ENCODE measurements around the gene ZNF619. TPM values are rescaled to one million over a fixed set of nuclear protein-coding genes. Genes with fewer than 3 reads are reported as not detected.

ZNF619 gene
- total and polyA plus RNA-seq, 2 of the 13 experiments (the other 11 are each of a cell fraction or from before 2014, with no cell fraction given) = 0.83 to 5.2 TPM

DNA sequence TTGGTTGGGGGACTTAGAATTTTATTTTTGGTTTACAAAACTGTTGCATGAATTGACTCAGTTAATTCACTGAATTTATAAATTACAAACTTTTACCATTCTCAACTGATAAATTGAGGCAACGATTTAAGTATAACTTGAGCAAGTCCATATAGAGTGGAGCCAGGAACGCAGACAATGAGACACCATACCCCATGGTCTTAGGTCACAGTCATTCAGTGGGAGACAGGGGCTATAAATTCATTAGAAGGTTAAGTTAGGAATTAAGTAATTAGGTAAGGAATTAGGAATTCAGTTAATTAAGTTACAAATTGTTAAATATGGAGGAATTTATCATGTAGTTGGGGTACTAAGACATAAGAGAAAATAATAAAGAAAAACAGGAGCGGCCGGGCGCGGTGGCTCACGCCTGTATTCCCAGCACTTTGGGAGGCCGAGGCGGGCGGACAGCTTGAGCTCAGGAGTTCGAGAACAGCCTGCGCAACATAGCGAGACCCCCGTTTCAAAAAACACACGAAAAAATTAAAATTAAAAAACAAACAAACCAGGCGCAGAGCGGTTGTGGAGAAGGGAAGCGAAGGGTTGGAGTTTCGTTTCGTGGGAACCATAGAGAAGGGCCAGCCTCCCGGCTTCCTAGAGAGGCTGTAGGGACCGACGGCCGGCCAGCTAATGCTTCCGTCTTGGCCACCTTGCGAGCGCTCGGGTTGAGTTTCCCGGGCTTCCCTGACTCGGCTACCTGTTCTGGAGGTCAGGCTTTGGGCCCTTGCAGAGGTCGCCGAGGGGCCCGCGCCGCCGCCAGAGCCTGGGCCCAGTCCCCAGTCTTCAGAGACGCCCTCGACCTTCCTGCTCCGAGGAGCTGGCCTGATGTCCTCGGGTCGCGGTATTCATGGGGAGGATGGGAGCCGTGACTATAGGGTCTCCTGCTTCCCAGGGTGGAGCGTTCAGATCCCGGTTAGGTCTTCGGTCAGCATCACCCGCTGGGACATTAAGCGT lies at the start of gene ZNF619 (continued):
- TF ChIP-seq, protein P1, sequence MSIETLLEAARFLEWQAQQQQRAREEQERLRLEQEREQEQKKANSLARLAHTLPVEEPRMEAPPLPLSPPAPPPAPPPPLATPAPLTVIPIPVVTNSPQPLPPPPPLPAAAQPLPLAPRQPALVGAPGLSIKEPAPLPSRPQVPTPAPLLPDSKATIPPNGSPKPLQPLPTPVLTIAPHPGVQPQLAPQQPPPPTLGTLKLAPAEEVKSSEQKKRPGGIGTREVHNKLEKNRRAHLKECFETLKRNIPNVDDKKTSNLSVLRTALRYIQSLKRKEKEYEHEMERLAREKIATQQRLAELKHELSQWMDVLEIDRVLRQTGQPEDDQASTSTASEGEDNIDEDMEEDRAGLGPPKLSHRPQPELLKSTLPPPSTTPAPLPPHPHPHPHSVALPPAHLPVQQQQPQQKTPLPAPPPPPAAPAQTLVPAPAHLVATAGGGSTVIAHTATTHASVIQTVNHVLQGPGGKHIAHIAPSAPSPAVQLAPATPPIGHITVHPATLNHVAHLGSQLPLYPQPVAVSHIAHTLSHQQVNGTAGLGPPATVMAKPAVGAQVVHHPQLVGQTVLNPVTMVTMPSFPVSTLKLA (IDR thresholded peaks at IDR 0.05) = no peak
- TF ChIP-seq, protein P2, sequence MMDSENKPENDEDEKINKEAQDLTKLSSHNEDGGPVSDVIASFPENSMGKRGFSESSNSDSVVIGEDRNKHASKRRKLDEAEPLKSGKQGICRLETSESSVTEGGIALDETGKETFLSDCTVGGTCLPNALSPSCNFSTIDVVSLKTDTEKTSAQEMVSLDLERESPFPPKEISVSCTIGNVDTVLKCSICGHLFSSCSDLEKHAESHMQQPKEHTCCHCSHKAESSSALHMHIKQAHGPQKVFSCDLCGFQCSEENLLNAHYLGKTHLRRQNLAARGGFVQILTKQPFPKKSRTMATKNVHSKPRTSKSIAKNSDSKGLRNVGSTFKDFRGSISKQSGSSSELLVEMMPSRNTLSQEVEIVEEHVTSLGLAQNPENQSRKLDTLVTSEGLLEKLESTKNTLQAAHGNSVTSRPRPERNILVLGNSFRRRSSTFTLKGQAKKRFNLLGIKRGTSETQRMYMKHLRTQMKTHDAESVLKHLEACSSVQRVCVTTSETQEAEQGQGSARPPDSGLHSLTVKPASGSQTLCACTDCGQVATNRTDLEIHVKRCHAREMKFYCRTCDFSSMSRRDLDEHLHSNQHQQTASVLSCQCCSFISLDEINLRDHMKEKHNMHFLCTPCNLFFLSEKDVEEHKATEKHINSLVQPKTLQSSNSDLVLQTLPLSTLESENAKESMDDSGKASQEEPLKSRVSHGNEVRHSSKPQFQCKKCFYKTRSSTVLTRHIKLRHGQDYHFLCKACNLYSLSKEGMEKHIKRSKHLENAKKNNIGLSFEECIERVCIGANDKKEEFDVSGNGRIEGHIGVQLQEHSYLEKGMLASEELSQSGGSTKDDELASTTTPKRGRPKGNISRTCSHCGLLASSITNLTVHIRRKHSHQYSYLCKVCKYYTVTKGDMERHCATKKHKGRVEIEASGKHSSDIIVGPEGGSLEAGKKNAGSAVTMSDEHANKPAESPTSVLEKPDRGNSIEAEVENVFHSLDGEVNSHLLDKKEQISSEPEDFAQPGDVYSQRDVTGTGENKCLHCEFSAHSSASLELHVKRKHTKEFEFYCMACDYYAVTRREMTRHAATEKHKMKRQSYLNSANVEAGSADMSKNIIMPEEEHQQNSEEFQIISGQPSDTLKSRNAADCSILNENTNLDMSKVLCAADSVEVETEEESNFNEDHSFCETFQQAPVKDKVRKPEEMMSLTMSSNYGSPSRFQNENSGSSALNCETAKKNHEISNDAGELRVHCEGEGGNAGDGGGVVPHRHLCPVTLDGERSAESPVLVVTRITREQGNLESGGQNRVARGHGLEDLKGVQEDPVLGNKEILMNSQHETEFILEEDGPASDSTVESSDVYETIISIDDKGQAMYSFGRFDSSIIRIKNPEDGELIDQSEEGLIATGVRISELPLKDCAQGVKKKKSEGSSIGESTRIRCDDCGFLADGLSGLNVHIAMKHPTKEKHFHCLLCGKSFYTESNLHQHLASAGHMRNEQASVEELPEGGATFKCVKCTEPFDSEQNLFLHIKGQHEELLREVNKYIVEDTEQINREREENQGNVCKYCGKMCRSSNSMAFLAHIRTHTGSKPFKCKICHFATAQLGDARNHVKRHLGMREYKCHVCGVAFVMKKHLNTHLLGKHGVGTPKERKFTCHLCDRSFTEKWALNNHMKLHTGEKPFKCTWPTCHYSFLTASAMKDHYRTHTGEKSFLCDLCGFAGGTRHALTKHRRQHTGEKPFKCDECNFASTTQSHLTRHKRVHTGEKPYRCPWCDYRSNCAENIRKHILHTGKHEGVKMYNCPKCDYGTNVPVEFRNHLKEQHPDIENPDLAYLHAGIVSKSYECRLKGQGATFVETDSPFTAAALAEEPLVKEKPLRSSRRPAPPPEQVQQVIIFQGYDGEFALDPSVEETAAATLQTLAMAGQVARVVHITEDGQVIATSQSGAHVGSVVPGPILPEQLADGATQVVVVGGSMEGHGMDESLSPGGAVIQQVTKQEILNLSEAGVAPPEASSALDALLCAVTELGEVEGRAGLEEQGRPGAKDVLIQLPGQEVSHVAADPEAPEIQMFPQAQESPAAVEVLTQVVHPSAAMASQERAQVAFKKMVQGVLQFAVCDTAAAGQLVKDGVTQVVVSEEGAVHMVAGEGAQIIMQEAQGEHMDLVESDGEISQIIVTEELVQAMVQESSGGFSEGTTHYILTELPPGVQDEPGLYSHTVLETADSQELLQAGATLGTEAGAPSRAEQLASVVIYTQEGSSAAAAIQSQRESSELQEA (CRISPR knock-in tag; IDR thresholded peaks at IDR 0.05; ENCODE audit: not compliant biosample characterization) = peak; percentile 37
- peak; percentile 89 for TF ChIP-seq RBM39 (IDR thresholded peaks at IDR 0.05; ENCODE audit: low read depth, low read length, poor library complexity, severe bottlenecking)
- TF ChIP-seq HIVEP1 (CRISPR knock-in tag; IDR thresholded peaks at IDR 0.05) = 0 out of 2 replicates have a peak, but pooled peaks have one; percentile 47
- no peak for TF ChIP-seq ZNF556 (CRISPR knock-in tag; IDR thresholded peaks at IDR 0.05; ENCODE audit: borderline replicate concordance)
- TF ChIP-seq, protein P3, sequence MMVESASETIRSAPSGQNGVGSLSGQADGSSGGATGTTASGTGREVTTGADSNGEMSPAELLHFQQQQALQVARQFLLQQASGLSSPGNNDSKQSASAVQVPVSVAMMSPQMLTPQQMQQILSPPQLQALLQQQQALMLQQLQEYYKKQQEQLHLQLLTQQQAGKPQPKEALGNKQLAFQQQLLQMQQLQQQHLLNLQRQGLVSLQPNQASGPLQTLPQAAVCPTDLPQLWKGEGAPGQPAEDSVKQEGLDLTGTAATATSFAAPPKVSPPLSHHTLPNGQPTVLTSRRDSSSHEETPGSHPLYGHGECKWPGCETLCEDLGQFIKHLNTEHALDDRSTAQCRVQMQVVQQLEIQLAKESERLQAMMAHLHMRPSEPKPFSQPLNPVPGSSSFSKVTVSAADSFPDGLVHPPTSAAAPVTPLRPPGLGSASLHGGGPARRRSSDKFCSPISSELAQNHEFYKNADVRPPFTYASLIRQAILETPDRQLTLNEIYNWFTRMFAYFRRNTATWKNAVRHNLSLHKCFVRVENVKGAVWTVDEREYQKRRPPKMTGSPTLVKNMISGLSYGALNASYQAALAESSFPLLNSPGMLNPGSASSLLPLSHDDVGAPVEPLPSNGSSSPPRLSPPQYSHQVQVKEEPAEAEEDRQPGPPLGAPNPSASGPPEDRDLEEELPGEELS (CRISPR knock-in tag; IDR thresholded peaks at IDR 0.05) = no peak
- TF ChIP-seq CREM (IDR thresholded peaks at IDR 0.05) = 0 out of 2 replicates have a peak, but pooled peaks have one; percentile 17
- no peak for TF ChIP-seq CREM (CRISPR knock-in tag; IDR thresholded peaks at IDR 0.05)
- 0 out of 2 replicates have a peak, but pooled peaks have one; percentile 44 for TF ChIP-seq BRCA1 (CRISPR knock-in tag; IDR thresholded peaks at IDR 0.05)
- TF ChIP-seq ZNF558 (CRISPR knock-in tag; IDR thresholded peaks at IDR 0.05; ENCODE audit: borderline replicate concordance) = 0 out of 2 replicates have a peak, but pooled peaks have one; percentile 2
- TF ChIP-seq GATAD1 (CRISPR knock-in tag; IDR thresholded peaks at IDR 0.05) = peak; percentile 69; the same call in 1 of the 2 replicates
- TF ChIP-seq, protein P4, sequence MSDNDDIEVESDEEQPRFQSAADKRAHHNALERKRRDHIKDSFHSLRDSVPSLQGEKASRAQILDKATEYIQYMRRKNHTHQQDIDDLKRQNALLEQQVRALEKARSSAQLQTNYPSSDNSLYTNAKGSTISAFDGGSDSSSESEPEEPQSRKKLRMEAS (IDR thresholded peaks at IDR 0.05) = peak; percentile 38; the same call in 1 of the 2 replicates
- TF ChIP-seq POLR2G (IDR thresholded peaks at IDR 0.05; ENCODE audit: low read depth, low read length) = peak; percentile 82
- peak; percentile 57 for TF ChIP-seq ASH2L (IDR thresholded peaks at IDR 0.05; ENCODE audit: insufficient read length, low read depth, low read length)
- TF ChIP-seq ZEB1 (IDR thresholded peaks at IDR 0.05; ENCODE audit: insufficient replicate concordance, low read depth) = no peak

Measured in HepG2 (cell line).